Stomach (tissue), 9 donors: ENCODE measurements around the gene NTN1. TPM values are rescaled to one million over a fixed set of nuclear protein-coding genes. Genes with fewer than 3 reads are reported as not detected.

ENCODE experiments used
- DNase-seq, 2 donors: peaks; one replicate each; pipeline versions ENCODE4 v3.0.0 to v3.0.0-alpha.2; 2013 to 2019
- H3K27ac ChIP-seq, 5 donors: fragments of 200-600 bp in 4 of 5; sonication (generic) in 4 of 5; one replicate each; pipeline ENCODE4 v1.5.1; 2013 to 2019; ENCODE audit warnings: mild to moderate bottlenecking in 1 of 5, moderate library complexity in 1 of 5
- H3K27me3 ChIP-seq, 3 donors: fragments of 200-600 bp; sonication (generic); one replicate each; pipeline ENCODE4 v1.5.1; 2017 to 2019; ENCODE audit warnings: mixed run types in 1 of 3
- H3K36me3 ChIP-seq, 4 donors: fragments of 200-600 bp; sonication (generic); 1 replicate in 3 of 4; 2 replicates in 1 of 4; pipeline ENCODE4 v1.5.1; 2016 to 2019
- H3K4me1 ChIP-seq, 4 donors: fragments of 200-600 bp; sonication (generic); one replicate each; pipeline ENCODE4 v1.5.1; 2016 to 2019
- H3K4me3 ChIP-seq, 4 donors: fragments of 200-600 bp; sonication (generic) in 3 of 4; one replicate each; pipeline ENCODE4 v1.5.1; 2016 to 2019; ENCODE audit warnings: mild to moderate bottlenecking in 1 of 4
- H3K9me3 ChIP-seq, 4 donors: fragments of 200-600 bp; sonication (generic); one replicate each; pipeline ENCODE4 v1.5.1; 2016 to 2019
- CTCF ChIP-seq, 7 experiments: fragments of 450-650 bp in 4 of 7; fragments of 200-600 bp in 3 of 7; sonication (generic) in 3 of 7; IDR thresholded peaks; one replicate each; pipeline ENCODE4 v1.5.1; 2016 to 2019; ENCODE audit warnings: antibody characterized with exemption in 7 of 7, control low read depth in 2 of 7, mild to moderate bottlenecking in 1 of 7
- EP300 ChIP-seq: sonication (generic); formaldehyde crosslinking; IDR thresholded peaks from one replicate; pipeline ENCODE4 v1.6.1; 2017; ENCODE audit warnings: antibody characterized with exemption
- POLR2A ChIP-seq, 4 donors: fragments of 450-650 bp; IDR thresholded peaks; one replicate each; pipeline ENCODE4 v1.6.1; 2016; ENCODE audit warnings: antibody characterized with exemption in 4 of 4, control low read depth in 2 of 4, mild to moderate bottlenecking in 1 of 4, moderate library complexity in 1 of 4
- POLR2AphosphoS5 ChIP-seq, 3 donors: sonication (generic); formaldehyde crosslinking; IDR thresholded peaks; one replicate each; pipeline ENCODE4 v1.6.1; 2016; ENCODE audit warnings: antibody characterized with exemption in 3 of 3
- WGBS, 5 donors: extraction: QIAGEN DNeasy Blood & Tissue Kit in 3 of 5; methylation state at CpG; one replicate each; pipeline versions ENCODE4 v1.1.5 to v1.1.7; 2013 to 2018; 5-methylcytosine and 5-hydroxymethylcytosine counted together
- intact Hi-C: fragments of 100-400 bp; cut with DNase I; formaldehyde crosslinking; loops from one replicate; pipeline ENCODE4 v1.15.1; 2023; ENCODE audit warnings: low total_unique reads
- polyA plus RNA-seq, 3 donors: library from polyadenylated mRNA; stranded (reverse); fragments of 200-250 nt; gene quantifications; one replicate each; pipeline ENCODE4 v1.2.3, GENCODE V29; 2013
- total RNA-seq, 5 donors: library from RNA; depleted of rRNA; stranded (reverse); fragments of >200 nt; gene quantifications; one replicate each; pipeline versions ENCODE4 v1.1.0 to v1.2.3, GENCODE V29; 2014 to 2016
- donor health status: healthy with polysubstance abuse.
- donor health status: Bipolar disorder and iron deficiency.
- donor health status: healthy.

NTN1 gene
- total and polyA plus RNA-seq, 8 donors, result 2.9 to 56.2 (median 9.0) TPM

- Histone ChIP-seq H3K4me3 (peak overlapping the region in 1 of 4 donors; percentile 11), H3K9me3 (no peaks in the 10 kb centered on the region), H3K4me1 (peaks cover 16 to 29% (median 22%) of the 10 kb centered on the region in 4 donors), H3K27ac (peak overlapping the region; percentile 48 to 72 (median 69)), H3K36me3 (no peaks in the 10 kb centered on the region), H3K27me3 (no peaks in the 10 kb centered on the region)
- no peak for TF ChIP-seq POLR2A (IDR thresholded peaks at IDR 0.05)
- TF ChIP-seq POLR2AphosphoS5 (IDR thresholded peaks at IDR 0.05), result no peak
- no peak for TF ChIP-seq EP300
- TF ChIP-seq CTCF (IDR thresholded peaks at IDR 0.05), result no peak
- 20 to 28% (median 26%) methylated on average over 17 of the region's 17 CpGs for WGBS, 5 donors
- peak; percentile 80 to 83 for DNase-seq
- intact Hi-C loops, result no loop called here
Measured at GRCh38 chr17:9072696-9073339, 51.5 kb downstream of the NTN1 start.

GRCh38 chr17:9074131-9074530 lies 52.8 kb downstream of the NTN1 start:
- Histone ChIP-seq H3K27ac (peak overlapping the region in 1 of 5 donors; percentile 69), H3K4me3 (no peak overlapping the region), H3K36me3 (no peaks in the 10 kb centered on the region), H3K4me1 (peaks cover 16 to 29% (median 22%) of the 10 kb centered on the region in 4 donors), H3K9me3 (no peaks in the 10 kb centered on the region), H3K27me3 (no peaks in the 10 kb centered on the region)
- 87 to 97% (median 95%) methylated on average over 14 to 16 of the region's 16 CpGs for WGBS, 5 donors
- DNase-seq, result no peak
- intact Hi-C loops, result no loop called here
- TF ChIP-seq CTCF (IDR thresholded peaks at IDR 0.05) (no peak), POLR2AphosphoS5 (IDR thresholded peaks at IDR 0.05) (no peak), POLR2A (IDR thresholded peaks at IDR 0.05) (no peak), EP300 (no peak)

- Histone ChIP-seq H3K27ac (no peak overlapping the region), H3K36me3 (no peaks in the 10 kb centered on the region), H3K4me3 (no peak overlapping the region), H3K4me1 (peaks cover 0 to 4% (median 0%) of the 10 kb centered on the region in 4 donors), H3K27me3 (no peaks in the 10 kb centered on the region), H3K9me3 (no peaks in the 10 kb centered on the region)
- 70 to 81% (median 77%) methylated on average over 2 to 4 of the region's 4 CpGs for WGBS, 5 donors
- DNase-seq, result no peak
- intact Hi-C loops, result no loop called here
- TF ChIP-seq CTCF (IDR thresholded peaks at IDR 0.05) (no peak), POLR2A (IDR thresholded peaks at IDR 0.05) (no peak)
Measured at GRCh38 chr17:9079461-9080103, 58.3 kb downstream of the NTN1 start.

GRCh38 chr17:9080296-9080914 lies 59.1 kb downstream of the NTN1 start:
- WGBS, 5 donors, result 75 to 84% (median 82%) methylated on average over 7 of the region's 7 CpGs
- TF ChIP-seq EP300 (no peak), POLR2AphosphoS5 (IDR thresholded peaks at IDR 0.05) (no peak), CTCF (IDR thresholded peaks at IDR 0.05) (no peak), POLR2A (IDR thresholded peaks at IDR 0.05) (no peak)
- Histone ChIP-seq H3K36me3 (no peaks in the 10 kb centered on the region), H3K27me3 (no peaks in the 10 kb centered on the region), H3K4me1 (peaks cover 0 to 4% (median 0%) of the 10 kb centered on the region in 4 donors), H3K4me3 (no peak overlapping the region), H3K27ac (no peak overlapping the region), H3K9me3 (no peaks in the 10 kb centered on the region)
- intact Hi-C loops, result no loop called here
- no peak for DNase-seq
